ENCODE results near the gene SEZ6L.

GRCh38 chr22:26168939-26169314 is 335 bp upstream of the SEZ6L start:
- no peak for TF ChIP-seq CTCF (IDR thresholded peaks at IDR 0.05; ENCODE audit: poor library complexity)
- no peak for TF ChIP-seq EZH2 (IDR thresholded peaks at IDR 0.05; ENCODE audit: borderline replicate concordance)

Measured in hepatocyte (in vitro differentiated cells).